Measurements from ENCODE around the gene TBC1D2. TPM values are rescaled to one million over a fixed set of nuclear protein-coding genes. Genes with fewer than 3 reads are reported as not detected.

TBC1D2 gene
- total RNA-seq, 2 experiments from 2014 or later = 3.1 to 5.5 TPM

DNA sequence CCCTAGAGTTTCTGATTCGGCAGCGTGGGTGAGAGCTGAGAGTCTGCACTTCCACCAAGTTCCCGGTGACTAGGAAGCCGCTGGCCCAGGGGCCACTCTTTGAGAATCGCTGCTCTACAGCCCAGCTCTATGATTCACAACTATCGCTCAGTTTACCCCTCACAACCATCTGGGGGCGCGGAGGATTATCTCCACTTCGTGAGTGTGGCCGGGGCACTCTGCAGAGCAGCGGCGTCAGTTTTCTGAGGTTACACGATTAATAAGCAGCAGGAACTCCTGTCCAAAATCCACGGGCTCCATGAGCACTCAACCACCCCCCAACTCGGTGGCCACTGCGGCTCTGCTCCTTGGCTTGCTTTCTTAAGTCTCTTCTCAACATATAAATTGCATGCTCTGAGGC is 82.3 kb downstream of the TBC1D2 start:
- POLR2A ChIA-PET = no interaction called here

DNA sequence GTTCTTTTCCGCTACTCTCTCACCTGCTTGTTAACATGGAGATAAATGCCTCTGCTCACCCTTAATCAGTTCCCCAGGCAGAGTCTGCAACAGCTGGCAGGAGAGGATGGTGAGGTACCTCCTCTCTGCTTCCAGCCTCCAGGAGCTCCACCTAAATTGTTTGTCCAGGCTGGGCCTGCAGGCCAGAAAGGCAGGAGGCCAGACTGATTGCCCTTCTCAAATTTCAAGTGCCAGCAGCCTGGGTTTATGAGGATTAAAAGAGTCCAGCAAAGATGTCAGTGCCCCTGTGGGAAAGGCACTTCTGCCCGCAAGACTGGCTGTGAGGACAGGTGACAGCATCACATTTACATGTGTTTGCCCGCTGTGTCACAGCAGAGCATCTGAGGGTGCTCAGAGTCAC is 82.8 kb downstream of the TBC1D2 start:
- no TSS peak for BruUV-seq (replicated peaks)
- ChIA-PET CTCF (ENCODE audit: unreplicated experiment) (interaction anchor here (0.6 kb wide), 1 partner anchor 146 kb away, joined by 3 read pairs; no protein-coding TSS in a partner anchor), POLR2A (interaction anchor here (0.6 kb wide), 1 partner anchor 149 kb away, joined by 6 read pairs; no protein-coding TSS in a partner anchor)
- Histone ChIP-seq H4K20me1 (ENCODE audit: insufficient read depth, low read length) (no peaks in the 10 kb centered on the region), H3K4me2 (ENCODE audit: low read length) (no peak overlapping the region), H3K27ac (ENCODE audit: low read depth, low read length, poor library complexity, severe bottlenecking) (no peak overlapping the region), H3K36me3 (ENCODE audit: insufficient read depth, low read length) (no peaks in the 10 kb centered on the region), H3K4me3 (ENCODE audit: low read depth, low read length, poor library complexity, severe bottlenecking) (no peak overlapping the region), H3K9me2 (ENCODE audit: insufficient read depth, low read length) (no peaks in the 10 kb centered on the region), H3K9me3 (ENCODE audit: low read length) (no peaks in the 10 kb centered on the region), H3K4me1 (ENCODE audit: insufficient read depth, low read length, poor library complexity, severe bottlenecking) (peaks cover 7% of the 10 kb centered on the region), H3K79me2 (ENCODE audit: insufficient read depth, low read depth, low read length) (no peaks in the 10 kb centered on the region), H2AFZ (ENCODE audit: low read length) (no peak overlapping the region)
- TF ChIP-seq, protein P1, sequence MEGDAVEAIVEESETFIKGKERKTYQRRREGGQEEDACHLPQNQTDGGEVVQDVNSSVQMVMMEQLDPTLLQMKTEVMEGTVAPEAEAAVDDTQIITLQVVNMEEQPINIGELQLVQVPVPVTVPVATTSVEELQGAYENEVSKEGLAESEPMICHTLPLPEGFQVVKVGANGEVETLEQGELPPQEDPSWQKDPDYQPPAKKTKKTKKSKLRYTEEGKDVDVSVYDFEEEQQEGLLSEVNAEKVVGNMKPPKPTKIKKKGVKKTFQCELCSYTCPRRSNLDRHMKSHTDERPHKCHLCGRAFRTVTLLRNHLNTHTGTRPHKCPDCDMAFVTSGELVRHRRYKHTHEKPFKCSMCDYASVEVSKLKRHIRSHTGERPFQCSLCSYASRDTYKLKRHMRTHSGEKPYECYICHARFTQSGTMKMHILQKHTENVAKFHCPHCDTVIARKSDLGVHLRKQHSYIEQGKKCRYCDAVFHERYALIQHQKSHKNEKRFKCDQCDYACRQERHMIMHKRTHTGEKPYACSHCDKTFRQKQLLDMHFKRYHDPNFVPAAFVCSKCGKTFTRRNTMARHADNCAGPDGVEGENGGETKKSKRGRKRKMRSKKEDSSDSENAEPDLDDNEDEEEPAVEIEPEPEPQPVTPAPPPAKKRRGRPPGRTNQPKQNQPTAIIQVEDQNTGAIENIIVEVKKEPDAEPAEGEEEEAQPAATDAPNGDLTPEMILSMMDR (conservative IDR thresholded peaks at IDR 0.05; ENCODE audit: low read length) = no peak
- TF ChIP-seq EZH2phosphoT487 (IDR thresholded peaks at IDR 0.05; ENCODE audit: borderline replicate concordance, low read depth, low read length) = no peak
- intact Hi-C loops (cut with micrococcal nuclease; ENCODE audit: unreplicated experiment) = no loop called here
- DNase-seq (ENCODE audit: low spot score) = peak; percentile 13

More for the DNA sequence above, 82.3 kb downstream of the TBC1D2 start:
- Histone ChIP-seq H4K20me1 (ENCODE audit: insufficient read depth, low read length) (no peaks in the 10 kb centered on the region), H3K9me2 (ENCODE audit: insufficient read depth, low read length) (no peaks in the 10 kb centered on the region), H3K4me2 (ENCODE audit: low read length) (no peak overlapping the region), H3K27ac (ENCODE audit: low read depth, low read length, poor library complexity, severe bottlenecking) (no peak overlapping the region), H2AFZ (ENCODE audit: low read length) (no peak overlapping the region), H3K9me3 (ENCODE audit: low read length) (no peaks in the 10 kb centered on the region), H3K4me1 (ENCODE audit: insufficient read depth, low read length, poor library complexity, severe bottlenecking) (peaks cover 7% of the 10 kb centered on the region), H3K36me3 (ENCODE audit: insufficient read depth, low read length) (no peaks in the 10 kb centered on the region), H3K4me3 (ENCODE audit: low read depth, low read length, poor library complexity, severe bottlenecking) (no peak overlapping the region), H3K79me2 (ENCODE audit: insufficient read depth, low read depth, low read length) (no peaks in the 10 kb centered on the region)
- CTCF ChIA-PET (ENCODE audit: unreplicated experiment) = no interaction called here
- no TSS peak for BruUV-seq (replicated peaks)
- DNase-seq (ENCODE audit: low spot score) = no peak
- intact Hi-C loops (cut with micrococcal nuclease; ENCODE audit: unreplicated experiment) = no loop called here
- TF ChIP-seq, protein P1 (conservative IDR thresholded peaks at IDR 0.05; ENCODE audit: low read length) = no peak
- TF ChIP-seq EZH2phosphoT487 (IDR thresholded peaks at IDR 0.05; ENCODE audit: borderline replicate concordance, low read depth, low read length) = no peak

DNA sequence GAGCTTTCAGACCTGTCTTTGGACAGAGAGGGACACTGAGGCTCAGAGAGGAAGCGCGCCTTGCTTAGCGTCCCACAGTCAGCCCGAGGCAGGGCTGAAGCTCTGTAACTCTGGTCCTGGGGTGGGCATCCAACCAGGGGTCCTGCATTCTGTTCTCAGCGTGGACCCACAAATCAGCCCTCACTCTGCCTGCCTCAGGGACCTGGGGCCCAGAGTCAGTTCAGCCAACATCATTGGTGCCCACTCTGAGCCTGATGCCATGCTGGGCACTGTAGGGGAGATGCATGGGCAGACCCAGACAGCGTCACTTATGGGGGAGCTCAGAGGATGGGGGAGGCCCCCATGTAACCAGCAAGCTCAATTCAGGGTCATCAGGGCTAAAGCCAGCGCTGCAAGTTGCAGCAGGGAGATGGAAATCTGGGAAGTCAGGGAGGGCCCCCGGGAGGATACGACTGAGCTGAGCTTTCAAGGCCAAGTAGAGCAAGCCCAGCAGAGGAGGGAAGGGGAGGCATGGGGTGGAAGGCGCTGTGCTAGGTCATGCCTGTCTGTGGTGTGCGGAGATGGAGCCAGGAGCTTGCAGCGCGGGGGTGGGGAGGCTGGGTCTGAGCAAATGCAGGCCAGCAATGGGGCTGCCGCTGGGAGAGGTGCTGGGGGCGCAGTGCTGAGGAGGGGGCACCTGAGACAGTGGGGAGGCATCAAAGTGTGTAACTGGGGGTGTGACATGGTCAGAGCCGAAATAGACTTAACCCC is 84.1 kb downstream of the TBC1D2 start:
- no peak for DNase-seq (ENCODE audit: low spot score)
- BruUV-seq (replicated peaks) = no TSS peak
- no peak overlapping the region for H2AFZ ChIP-seq (ENCODE audit: low read length)
- TF ChIP-seq EZH2phosphoT487 (IDR thresholded peaks at IDR 0.05; ENCODE audit: borderline replicate concordance, low read depth, low read length) = no peak
- TF ChIP-seq, protein P1 (conservative IDR thresholded peaks at IDR 0.05; ENCODE audit: low read length) = no peak
- intact Hi-C loops (cut with micrococcal nuclease; ENCODE audit: unreplicated experiment) = no loop called here
- H3K4me3 ChIP-seq (ENCODE audit: low read depth, low read length, poor library complexity, severe bottlenecking) = no peak overlapping the region
- H3K4me1 ChIP-seq (ENCODE audit: insufficient read depth, low read length, poor library complexity, severe bottlenecking) = peaks cover 7% of the 10 kb centered on the region
- H3K4me2 ChIP-seq (ENCODE audit: low read length) = no peak overlapping the region
- H3K79me2 ChIP-seq (ENCODE audit: insufficient read depth, low read depth, low read length) = no peaks in the 10 kb centered on the region
- CTCF ChIA-PET (ENCODE audit: unreplicated experiment) = interaction anchor here (1.4 kb wide), 1 partner anchor 63 kb away, joined by 3 read pairs; no protein-coding TSS in a partner anchor
- H3K36me3 ChIP-seq (ENCODE audit: insufficient read depth, low read length) = no peaks in the 10 kb centered on the region
- no peaks in the 10 kb centered on the region for H3K9me2 ChIP-seq (ENCODE audit: insufficient read depth, low read length)
- no peaks in the 10 kb centered on the region for H3K9me3 ChIP-seq (ENCODE audit: low read length)
- H3K27ac ChIP-seq (ENCODE audit: low read depth, low read length, poor library complexity, severe bottlenecking) = no peak overlapping the region
- POLR2A ChIA-PET = interaction anchor here (0.5 to 0.7 kb wide), 2 partner anchors 18 to 1131 kb away, joined by 3 to 6 read pairs; no protein-coding TSS in a partner anchor
- no peaks in the 10 kb centered on the region for H4K20me1 ChIP-seq (ENCODE audit: insufficient read depth, low read length)
